Endometrium (tissue), 2 donors: ENCODE measurements around the gene PSMD13.

Source experiments
- FAIRE-seq: peaks from 2 replicates; lab custom pipeline; 2012; peaks lifted over from hg19 to GRCh38; lab: Jason Lieb, UNC
- donor health status: control.
- donor health status: control.

The PSMD13 gene

DNA sequence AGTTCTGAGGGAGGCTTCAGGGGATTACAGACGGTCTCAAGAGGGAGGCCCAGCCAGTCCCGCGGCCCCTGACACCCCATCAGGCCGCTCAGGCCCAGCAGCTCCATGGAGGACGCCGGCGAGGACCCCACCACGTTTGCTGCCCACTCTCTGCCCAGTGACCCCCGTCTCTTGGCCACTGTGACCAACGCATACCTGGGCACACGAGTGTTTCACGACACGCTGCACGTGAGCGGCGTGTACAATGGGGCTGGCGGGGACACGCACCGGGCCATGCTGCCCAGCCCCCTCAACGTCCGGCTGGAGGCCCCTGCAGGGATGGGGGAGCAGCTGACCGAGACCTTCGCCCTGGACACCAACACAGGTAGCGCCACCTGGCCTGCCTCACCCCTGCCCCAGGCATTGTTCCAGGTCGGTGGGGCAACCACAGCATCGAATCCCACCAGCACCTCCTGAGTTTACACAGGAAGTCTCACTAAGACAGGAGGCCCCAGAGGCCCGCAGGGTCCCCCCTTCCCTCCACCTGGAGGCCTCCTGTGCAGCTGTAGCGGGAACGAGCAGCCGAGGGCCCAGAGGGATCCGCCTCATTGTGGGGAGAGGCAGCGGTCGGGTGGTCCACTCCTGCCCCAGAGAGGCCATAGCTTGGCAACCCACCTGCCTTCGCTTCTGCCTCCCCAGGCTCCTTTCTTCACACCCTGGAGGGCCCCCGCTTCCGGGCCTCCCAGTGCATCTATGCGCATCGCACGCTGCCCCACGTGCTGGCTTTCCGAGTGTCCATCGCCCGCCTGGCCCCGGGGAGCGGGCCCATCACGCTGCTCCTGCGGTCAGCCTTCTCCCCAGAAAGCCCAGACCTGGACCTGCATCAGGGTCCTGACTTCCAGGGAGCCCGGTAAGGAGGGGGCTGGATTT lies 53.2 kb downstream of the PSMD13 start:
- no peak for FAIRE-seq

DNA sequence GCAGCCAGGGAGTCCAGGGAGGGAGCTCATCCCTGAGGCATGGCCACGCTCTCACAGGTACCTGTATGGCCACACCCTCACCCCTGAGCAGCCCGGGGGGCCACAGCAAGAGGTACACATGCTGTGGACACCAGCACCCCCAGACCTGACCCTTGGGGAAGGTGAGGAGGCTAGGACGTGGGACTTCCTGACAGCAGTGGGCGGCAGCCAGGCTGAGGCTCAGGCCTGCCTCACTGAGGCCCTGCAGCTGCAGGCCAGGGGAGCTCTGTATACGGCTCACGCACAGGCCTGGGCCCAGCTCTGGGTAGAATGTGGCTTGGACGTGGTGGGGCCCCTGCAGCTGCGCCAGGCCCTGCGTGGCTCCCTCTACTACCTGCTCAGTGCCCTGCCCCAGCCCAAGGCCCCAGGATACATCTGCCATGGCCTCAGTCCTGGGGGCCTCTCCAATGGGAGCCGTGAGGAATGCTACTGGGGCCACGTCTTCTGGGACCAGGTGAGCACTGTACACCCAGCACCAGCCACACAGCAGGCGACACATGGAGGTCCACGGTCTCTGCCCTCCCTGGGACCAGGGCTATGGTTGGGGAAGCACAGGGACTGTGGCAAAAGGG lies 54.0 kb downstream of the PSMD13 start:
- FAIRE-seq, result no peak

DNA sequence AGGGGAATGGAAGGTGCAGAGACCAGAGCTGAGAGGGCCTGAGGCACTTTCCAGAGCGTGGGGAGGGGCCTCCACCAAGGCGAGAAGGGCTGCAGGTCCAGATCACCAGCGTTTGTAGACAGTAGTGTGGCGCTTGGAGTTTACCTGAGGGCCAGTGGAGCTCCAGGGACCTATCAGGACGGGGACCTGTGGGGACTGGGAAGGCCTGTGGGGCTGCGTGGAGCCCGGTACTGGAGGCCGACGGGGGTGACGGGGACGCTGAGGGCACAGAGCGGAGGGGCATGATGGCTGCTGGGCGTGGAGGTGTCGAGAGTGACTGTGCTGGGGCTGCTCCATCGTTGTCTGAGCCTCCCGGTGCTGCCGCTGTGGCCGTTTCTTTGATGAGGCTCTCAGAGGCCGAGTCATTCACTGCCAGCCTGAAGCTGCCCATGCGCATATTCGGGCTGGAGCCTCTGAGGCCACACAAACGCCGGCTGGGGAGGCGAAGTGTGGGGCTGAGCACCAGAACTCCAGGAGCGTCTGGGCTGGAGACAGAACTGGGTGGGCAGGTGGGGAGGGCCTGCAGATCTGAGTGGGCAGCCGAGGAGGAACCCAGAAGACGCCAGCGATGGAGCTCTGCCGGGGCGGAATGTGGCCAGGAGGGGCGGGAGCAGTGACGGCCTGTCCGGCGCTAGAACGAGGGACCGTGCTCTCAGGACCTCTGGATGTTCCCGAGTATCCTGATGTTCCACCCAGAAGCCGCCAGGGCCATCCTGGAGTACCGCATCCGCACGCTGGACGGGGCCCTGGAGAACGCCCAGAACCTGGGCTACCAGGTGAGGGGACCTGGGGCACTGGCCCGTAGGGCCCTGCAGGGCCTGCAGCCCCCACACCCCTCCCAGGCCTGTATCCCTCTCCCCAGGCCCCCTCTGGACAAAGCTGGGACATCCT lies 54.8 kb downstream of the PSMD13 start:
- no peak for FAIRE-seq

DNA sequence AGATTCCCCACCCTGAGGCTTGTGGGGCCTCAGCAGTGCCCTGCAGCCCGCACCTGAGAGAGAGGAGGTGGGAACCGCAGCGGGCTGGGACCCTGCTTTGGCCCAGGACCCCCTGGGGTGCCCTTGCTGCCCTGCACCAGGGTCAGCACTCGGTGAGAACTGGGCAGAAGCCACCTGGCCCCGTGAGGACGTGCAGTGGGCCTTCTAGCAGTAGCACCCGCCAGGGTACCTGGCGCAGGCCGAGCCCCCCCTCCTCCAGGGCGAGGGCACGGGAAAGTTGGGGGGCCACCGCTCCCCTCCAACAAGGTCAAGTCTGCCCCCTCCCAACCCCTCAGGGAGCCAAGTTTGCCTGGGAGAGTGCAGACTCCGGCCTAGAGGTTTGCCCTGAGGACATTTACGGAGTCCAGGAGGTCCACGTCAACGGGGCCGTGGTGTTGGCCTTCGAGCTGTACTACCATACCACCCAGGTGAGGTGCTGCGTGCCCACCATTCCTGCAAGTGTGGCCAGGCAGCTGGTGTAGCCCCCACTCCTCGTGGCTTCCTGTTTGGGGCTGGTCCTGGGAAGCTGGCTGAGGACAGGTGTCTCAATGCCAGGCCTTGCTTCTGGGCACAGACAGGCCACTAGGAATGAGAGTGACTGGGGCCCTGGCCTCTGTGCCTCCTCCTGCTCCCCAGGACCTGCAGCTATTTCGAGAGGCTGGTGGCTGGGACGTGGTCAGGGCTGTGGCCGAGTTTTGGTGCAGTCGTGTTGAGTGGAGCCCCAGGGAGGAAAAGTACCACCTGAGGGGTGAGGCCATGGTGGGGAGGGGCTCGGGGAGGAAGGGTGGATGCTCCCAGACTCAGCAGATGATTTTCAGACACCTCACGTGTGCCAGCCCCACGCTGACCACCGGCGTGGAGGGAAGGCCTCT lies 55.7 kb downstream of the PSMD13 start:
- no peak for FAIRE-seq

GRCh38 chr11:293271-293851 lies 56.6 kb downstream of the PSMD13 start:
- FAIRE-seq, result no peak

DNA sequence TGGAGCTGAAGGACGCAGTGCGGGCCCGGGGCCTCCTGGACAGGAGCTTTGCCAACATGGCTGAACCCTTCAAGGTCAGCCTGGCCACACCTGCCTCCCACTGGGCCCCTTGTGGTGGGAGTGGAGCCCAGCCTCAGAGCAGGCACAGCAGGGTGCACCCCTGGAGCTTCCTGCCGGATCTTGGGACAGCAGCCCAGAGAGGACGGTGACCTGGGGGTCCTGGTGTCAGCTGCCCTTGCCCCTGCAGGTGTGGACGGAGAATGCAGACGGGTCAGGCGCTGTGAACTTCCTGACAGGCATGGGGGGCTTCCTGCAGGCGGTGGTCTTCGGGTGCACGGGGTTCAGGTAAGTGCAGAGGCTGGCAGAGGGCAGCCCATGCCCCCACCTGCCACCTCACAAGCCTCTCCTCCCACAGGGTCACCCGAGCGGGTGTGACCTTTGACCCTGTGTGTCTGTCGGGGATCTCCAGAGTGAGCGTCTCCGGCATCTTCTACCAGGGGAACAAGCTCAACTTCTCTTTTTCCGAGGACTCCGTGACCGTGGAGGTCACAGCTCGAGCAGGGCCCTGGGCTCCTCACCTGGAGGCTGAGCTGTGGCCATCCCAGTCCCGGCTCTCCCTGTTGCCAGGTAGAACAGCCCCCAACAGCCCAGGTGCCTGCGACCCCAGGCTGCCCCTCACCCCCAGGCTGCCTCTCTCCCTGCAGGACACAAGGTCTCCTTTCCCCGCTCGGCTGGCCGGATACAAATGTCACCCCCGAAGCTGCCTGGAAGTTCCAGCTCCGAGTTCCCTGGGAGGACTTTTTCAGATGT lies 57.3 kb downstream of the PSMD13 start:
- no peak for FAIRE-seq

GRCh38 chr11:294780-295179 lies 58.0 kb downstream of the PSMD13 start:
- FAIRE-seq, result no peak

DNA sequence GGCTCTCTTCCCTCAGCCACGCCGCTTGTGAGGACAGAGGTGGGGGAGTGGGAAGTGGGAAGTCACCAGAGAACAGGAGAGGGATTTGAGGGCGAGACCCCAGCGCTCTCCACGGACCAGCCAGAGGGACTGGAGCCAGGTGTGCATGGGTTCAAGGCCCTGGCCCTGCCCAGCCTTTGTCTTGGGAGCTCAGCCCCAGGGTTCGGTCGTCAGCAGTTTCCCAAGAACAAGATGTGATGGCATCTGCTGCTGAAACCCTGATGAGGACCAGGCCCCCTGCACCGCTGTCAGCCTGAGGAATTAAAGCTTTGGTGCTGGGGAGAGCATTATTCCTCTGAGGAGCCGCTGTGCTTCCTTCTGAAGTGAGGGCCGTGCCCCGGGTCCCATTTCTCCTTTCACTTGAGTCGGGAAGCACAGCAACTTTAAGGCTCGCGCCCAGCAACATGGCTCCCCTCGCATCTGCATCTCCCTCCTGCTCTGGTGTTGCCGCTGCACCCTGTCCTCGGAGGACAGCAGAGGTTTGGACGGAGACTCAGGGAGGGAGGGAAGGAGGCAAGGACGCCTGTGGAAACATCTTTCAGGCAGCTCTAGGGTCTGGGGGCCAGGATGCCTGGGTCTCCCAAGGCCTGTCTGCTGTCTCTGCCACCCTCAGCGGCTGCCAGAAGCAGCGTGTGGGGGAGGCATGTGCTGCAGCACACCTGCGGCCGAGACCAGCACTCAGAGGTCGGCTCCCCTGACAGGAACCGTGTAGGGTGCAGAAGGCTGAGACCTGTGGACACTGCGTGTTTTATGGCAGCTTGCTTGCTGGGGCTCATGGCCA lies 58.8 kb downstream of the PSMD13 start:
- FAIRE-seq, result no peak

DNA sequence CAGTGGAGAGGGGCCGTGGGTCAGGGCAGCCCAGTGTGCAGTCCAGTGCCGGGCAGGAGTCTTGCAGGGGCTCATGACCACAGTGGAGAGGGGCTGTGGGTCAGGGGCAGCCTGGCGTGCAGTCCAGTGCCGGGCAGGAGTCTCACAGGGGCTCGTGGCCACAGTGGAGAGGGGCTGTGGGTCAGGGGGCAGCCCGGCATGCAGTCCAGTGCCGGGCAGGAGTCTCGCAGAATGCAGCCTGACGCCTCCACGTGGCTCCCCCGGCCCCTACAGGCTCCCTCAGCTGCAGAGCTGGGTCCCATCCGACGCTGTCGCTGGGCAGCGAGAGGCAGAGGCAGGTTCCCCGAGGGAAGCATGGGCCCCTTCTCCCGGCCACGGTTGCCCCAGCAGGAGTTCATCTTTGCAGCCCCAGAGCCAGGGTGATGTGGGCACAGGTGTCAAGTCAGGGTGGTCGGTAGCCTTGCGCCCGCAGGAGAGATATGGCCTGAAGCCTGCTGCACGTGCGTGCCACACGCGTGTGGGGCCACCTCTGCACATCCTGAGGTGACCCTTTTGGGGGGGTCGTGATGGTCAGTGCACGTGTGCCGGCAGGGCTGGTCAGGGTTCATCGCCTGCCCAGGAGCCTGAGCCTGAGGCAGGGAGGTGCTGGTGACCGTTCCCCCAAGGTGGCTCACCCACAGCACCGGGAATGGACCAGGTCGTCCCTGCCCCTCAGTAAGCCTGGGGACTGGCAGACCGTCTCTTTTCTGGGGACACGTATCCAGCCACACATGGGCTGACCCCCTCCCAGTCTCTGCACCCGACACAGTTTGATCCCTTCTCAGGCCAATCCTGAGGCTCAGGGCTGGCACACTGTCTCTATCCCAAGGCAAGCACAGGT lies 59.6 kb downstream of the PSMD13 start:
- FAIRE-seq, result no peak

DNA sequence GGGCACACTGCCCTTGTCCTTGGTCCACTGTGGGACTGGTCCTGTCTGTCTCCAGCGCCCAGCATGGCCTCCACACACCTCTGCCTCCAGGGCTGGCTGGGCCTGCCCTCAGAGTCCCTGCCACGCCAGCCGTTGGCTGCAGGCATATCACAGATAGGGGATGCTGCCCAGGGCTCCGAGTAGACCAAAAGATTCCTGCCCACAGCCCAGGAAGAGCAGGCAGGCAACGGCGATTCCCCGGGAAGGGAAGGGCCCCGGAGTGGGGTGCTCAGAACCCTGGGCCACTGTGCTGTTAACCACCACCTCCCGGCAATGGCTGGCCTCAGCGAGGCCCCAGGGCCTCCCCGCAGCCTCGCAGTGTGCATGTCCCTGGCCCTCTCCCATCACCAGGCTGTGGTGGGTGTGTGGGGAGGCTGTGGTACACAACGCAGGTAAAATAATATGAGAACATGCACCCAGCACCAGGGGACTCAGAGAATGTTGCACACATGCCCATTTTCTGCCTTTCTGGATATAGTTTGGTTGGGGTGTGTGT lies 60.3 kb downstream of the PSMD13 start:
- no peak for FAIRE-seq

DNA sequence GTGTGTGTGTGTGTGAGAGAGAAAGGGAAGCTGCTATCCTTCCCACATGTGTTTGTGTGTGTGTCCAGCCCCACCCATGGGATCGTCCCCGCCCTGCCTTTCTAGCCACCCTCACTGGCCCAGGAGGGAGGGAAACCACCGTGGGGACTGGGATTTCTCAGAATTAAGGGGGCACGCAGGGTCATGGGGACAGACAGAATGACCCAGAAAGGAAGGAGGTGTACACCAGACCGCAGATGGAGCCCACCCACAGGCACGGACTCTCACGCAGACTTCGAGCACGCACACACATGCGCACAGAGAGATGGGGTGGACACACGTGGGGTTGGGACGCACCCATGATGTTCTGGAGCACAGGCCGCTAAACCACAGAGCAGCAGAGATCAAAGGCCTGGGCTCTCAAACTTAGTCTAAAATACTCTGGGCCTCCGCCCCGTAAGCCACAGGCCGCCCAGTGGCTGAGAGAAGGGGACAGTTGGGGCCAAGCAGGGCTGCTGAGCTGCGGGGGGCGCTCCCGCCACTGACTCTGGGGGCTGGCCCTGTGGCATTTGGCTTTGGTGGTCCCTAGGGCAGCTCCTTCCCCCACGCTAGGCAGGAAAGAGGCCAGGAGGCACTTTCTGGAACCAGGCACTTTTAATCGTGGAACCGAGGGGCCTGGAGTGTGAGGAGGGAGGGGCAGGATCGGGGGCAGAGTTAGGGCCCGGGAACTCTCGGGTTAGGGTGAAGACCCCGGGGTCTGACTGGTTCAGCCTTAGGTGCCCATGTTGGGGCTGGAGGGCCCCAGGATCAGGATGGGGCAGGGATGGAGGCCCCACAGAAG lies 61.0 kb downstream of the PSMD13 start:
- no peak for FAIRE-seq

DNA sequence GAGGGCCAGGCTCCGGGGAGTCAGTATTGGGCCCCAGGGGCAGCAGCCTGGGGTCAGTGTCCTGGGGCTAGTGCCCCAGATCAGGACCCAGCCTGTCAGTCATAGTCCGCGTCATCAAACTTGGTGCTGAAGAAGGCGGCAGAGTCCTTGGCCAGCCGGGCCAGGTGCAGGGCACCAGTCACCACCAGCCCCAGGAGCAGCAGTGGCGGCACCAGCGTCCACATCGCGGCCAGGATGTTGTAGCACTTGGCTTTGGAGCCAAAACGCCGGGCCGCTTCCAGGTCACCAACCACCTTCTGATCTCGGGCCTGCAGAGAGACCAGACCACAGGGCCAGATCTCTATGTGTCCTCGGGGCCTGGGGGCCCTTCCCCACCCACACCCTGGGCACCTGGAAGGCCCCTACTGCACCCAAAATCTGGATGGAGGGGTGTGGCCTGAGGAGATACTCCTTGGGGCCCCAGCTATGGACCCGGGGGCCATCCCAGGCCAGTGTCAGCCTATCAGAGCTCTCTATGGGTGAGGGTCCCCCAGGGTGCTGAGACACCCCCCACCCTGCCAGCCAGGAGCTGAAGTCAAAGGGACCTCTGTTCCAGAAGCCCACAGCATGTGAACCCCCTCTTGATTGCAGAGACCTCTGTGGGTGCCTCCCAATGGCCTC lies 61.8 kb downstream of the PSMD13 start:
- FAIRE-seq, result no peak

DNA sequence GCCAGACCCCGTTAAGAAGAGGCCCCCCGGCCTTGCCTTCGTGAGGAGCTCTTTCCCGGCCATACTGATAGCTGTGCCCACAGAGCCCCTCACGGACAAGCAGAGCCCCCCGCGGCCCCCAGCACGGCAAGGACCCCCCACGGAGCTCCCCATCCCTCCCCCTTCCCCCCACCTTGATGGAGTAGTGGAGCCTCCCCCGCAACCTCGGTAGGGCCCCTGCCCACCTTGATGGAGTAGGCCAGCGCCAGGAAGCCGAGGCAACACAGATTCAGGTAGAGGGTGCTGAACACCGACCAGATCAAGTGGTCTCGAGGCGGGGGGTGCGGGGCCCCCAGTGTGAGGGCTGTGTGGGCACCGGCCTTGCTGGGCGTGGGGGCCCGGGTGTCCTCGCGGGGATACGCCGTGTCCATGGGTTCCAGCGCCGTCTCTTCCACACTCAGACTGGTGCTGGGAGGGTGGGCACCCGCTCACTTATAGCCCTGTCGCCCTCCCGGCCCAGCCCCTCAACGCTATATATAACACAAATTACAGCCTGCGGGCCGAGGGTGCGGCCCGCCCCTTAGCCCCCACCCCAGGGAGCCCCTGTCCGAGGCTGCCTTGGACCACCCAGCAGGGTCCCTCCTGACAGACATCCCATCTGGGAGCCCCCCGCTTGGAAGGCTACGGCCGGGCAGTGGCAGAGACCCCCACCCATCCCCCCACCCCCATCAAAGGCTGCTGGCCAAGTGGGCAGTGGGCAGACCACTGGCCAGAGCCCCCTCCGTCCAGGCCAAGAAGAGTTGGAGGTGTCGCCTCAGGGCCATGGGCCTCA lies 62.5 kb downstream of the PSMD13 start, which contains the start of gene IFITM5:
IFITM5 (minus strand) TSS at position 446 of the 811 bp plus-strand sequence; CDS start at position 410, 36 bp downstream.
- FAIRE-seq, result no peak

GRCh38 chr11:299951-300735 lies 63.4 kb downstream of the PSMD13 start:
- FAIRE-seq, result no peak
